Ovary (tissue), 9 donors: ENCODE measurements around the gene CHRM5. TPM values are rescaled to one million over a fixed set of nuclear protein-coding genes. Genes with fewer than 3 reads are reported as not detected.

Experiments
- DNase-seq, 5 donors: peaks; one replicate each; pipeline ENCODE4 v3.0.0-alpha.2; 2019 to 2020
- H3K27ac ChIP-seq, 2 donors: fragments of 200-600 bp; one replicate each; pipeline versions ENCODE4 v1.5.1 to v1.8.0; 2019 to 2022
- H3K27me3 ChIP-seq: fragments of 200-600 bp; one replicate; pipeline ENCODE4 v1.8.0; 2022
- H3K36me3 ChIP-seq: fragments of 200-600 bp; sonication (generic); one replicate; pipeline ENCODE4 v1.5.1; 2019
- H3K4me1 ChIP-seq: one replicate; pipeline ENCODE4 v1.8.1; 2013; ENCODE audit warnings: mild to moderate bottlenecking, moderate library complexity; ENCODE audit not compliant: insufficient read depth
- H3K4me3 ChIP-seq: fragments of 200-600 bp; sonication (generic); one replicate; pipeline ENCODE4 v1.5.1; 2017
- H3K9me3 ChIP-seq, 2 donors: fragments of 200-600 bp in 1 of 2; sonication (generic) in 1 of 2; one replicate each; pipeline versions ENCODE4 v1.5.1 to v1.8.1; 2013 to 2019; ENCODE audit warnings: mild to moderate bottlenecking in 1 of 2, moderate library complexity in 1 of 2
- EP300 ChIP-seq: sonication (generic); formaldehyde crosslinking; IDR thresholded peaks from one replicate; pipeline ENCODE4 v1.6.1; 2017; ENCODE audit warnings: antibody characterized with exemption
- POLR2A ChIP-seq: fragments of 450-650 bp; IDR thresholded peaks from one replicate; pipeline ENCODE4 v1.6.1; 2017; ENCODE audit warnings: antibody characterized with exemption, mild to moderate bottlenecking, moderate library complexity
- WGBS, 3 donors: extraction: QIAGEN DNeasy Blood & Tissue Kit in 1 of 3; methylation state at CpG; one replicate each; pipeline versions ENCODE4 v1.1.5 to v1.1.7; 2013 to 2017; 5-methylcytosine and 5-hydroxymethylcytosine counted together
- intact Hi-C, 4 donors: fragments of 100-400 bp; cut with DNase I; formaldehyde crosslinking; loops; one replicate each; pipeline versions ENCODE4 v1.11.0 to v1.15.1; 2022 to 2023
- polyA plus RNA-seq, 2 donors: library from polyadenylated mRNA; stranded (reverse); fragments of 200-250 nt in 1 of 2; fragments of 350-450 nt in 1 of 2; fragmentation: Illumina TruSeq in 1 of 2; extraction: RNeasy Lipid Tissue Mini Kit (QIAGEN cat#74804) in 1 of 2; gene quantifications; one replicate each; pipeline ENCODE4 v1.2.3, GENCODE V29; 2013 to 2014
- total RNA-seq, 7 donors: library from RNA; depleted of rRNA in 2 of 7; stranded (reverse); fragments of >200 nt in 2 of 7; fragmentation: NEBNext Ultra II Directional in 3 of 7; extraction: Animal tissue kit (Norgen Biotek cat#: 25700) in 3 of 7; gene quantifications; one replicate each; pipeline versions ENCODE4 v1.1.0 to v1.2.4, GENCODE V29; 2016 to 2023
- TF ChIP-seq, protein P1 (sequence below), 3 donors: fragments of 450-650 bp in 2 of 3; fragments of 200-600 bp in 1 of 3; IDR thresholded peaks; one replicate each; pipeline versions ENCODE4 v1.5.1 to v1.8.0; 2016 to 2022; ENCODE audit warnings: antibody characterized with exemption in 3 of 3, mild to moderate bottlenecking in 1 of 3
- donor health status: DM: no; HTN: no; CAD: no; lungs with moderate emphysema.
- donor health status: DM: no; HTN: no; CAD: no.
- donor health status: Bipolar disorder and iron deficiency.
- donor health status: DM: yes; HTN: yes; CAD: no.
- donor health status: DM: no; HTN: no; CAD: no.
- donor health status: DM: yes; HTN: yes; CAD: no.

Gene CHRM5
- total and polyA plus RNA-seq, 9 donors, result 0.08 TPM; not detected in 8

DNA sequence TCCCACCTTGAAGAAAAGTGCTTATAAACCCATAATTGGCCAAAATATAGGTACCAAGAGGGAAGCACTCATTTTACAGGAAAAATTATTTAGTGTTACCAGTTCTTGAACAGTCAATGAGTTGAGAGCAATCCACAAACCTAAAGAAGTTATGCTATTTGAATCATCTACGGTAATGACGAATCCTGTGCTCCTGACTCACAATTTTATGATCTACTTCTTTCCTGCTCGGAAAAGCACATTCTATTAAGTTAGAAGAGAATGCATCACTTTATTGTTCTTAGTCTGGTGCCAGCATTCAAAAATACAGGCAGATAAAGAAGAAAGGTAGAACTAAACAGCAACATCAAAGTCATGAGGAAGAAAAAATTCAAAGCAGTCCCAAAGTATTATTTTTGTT lies 33.2 kb downstream of the CHRM5 start:
- Histone ChIP-seq H3K4me1 (no peaks in the 10 kb centered on the region), H3K4me3 (no peak overlapping the region), H3K27me3 (no peaks in the 10 kb centered on the region), H3K9me3 (no peaks in the 10 kb centered on the region), H3K36me3 (no peaks in the 10 kb centered on the region), H3K27ac (no peak overlapping the region)
- WGBS, 3 donors, result 61 to 64% (median 64%) methylated on average over 3 of the region's 3 CpGs
- DNase-seq, result no peak
- intact Hi-C loops, result no loop called here
- TF ChIP-seq, protein P1, sequence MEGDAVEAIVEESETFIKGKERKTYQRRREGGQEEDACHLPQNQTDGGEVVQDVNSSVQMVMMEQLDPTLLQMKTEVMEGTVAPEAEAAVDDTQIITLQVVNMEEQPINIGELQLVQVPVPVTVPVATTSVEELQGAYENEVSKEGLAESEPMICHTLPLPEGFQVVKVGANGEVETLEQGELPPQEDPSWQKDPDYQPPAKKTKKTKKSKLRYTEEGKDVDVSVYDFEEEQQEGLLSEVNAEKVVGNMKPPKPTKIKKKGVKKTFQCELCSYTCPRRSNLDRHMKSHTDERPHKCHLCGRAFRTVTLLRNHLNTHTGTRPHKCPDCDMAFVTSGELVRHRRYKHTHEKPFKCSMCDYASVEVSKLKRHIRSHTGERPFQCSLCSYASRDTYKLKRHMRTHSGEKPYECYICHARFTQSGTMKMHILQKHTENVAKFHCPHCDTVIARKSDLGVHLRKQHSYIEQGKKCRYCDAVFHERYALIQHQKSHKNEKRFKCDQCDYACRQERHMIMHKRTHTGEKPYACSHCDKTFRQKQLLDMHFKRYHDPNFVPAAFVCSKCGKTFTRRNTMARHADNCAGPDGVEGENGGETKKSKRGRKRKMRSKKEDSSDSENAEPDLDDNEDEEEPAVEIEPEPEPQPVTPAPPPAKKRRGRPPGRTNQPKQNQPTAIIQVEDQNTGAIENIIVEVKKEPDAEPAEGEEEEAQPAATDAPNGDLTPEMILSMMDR (IDR thresholded peaks at IDR 0.05), result no peak
- TF ChIP-seq POLR2A, result no peak
- TF ChIP-seq EP300, result no peak

- Histone ChIP-seq H3K27ac (no peak overlapping the region), H3K36me3 (no peaks in the 10 kb centered on the region), H3K4me3 (no peak overlapping the region), H3K27me3 (no peaks in the 10 kb centered on the region), H3K9me3 (no peaks in the 10 kb centered on the region), H3K4me1 (no peaks in the 10 kb centered on the region)
- DNase-seq, result no peak
- 88 to 90% (median 89%) methylated on average over 2 of the region's 2 CpGs for WGBS, 3 donors
- TF ChIP-seq POLR2A (no peak), EP300 (no peak)
- TF ChIP-seq, protein P1 (IDR thresholded peaks at IDR 0.05), result no peak
- intact Hi-C loops, result no loop called here
Measured at GRCh38 chr15:34006381-34006780, 38.1 kb downstream of the CHRM5 start.

DNA sequence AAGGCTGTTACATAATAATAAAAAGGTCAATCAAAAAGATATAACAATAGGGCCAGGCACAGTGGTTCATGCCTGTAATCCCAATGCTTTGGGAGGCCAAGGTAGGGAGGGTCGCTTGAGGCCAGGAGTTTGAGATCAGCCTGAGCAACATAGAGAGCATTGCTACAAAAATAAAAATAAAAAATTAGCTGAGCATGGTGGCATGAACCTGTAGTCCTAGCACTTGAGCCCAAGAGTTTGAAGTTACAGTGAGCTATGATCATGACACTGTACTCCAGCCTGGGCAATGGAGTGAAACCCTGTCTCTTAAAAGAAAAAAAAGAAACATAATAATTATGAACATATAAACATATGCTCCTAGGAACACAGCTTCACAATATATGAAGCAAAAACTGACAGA lies 41.4 kb downstream of the CHRM5 start:
- no peaks in the 10 kb centered on the region for H3K9me3 ChIP-seq
- no peaks in the 10 kb centered on the region for H3K36me3 ChIP-seq
- 97 to 100% (median 100%) methylated on average over 1 of the region's 1 CpG for WGBS, 3 donors
- TF ChIP-seq POLR2A (no peak), EP300 (no peak)
- TF ChIP-seq, protein P1 (IDR thresholded peaks at IDR 0.05), result no peak
- intact Hi-C loops, result no loop called here
- no peaks in the 10 kb centered on the region for H3K4me1 ChIP-seq
- DNase-seq, result no peak
- H3K27me3 ChIP-seq, result no peaks in the 10 kb centered on the region
- no peak overlapping the region for H3K4me3 ChIP-seq
- no peak overlapping the region for H3K27ac ChIP-seq

DNA sequence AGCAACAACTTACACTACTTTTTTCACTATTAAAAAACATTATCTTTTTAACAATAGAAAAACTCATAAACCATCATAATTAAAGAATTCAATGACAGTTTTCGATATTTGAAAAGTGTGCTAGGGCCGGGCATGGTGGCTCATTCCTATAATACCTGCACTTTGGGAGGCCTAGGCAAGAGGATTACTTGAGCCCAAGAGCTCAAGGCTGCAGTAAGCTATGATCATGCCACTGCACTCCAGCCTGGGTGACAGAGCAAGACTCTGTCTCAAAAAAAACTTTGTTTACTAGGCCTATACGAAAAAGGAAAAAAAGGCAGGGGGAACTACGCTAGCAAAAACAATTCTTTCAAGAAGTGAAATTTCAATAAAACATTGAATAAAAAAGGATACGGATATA lies 42.6 kb downstream of the CHRM5 start:
- WGBS, 3 donors, result 92 to 95% (median 93%) methylated on average over 5 of the region's 5 CpGs
- TF ChIP-seq, protein P1 (IDR thresholded peaks at IDR 0.05), result no peak
- TF ChIP-seq POLR2A, result no peak
- no peak for TF ChIP-seq EP300
- intact Hi-C loops, result no loop called here

More for the DNA sequence above, 42.6 kb downstream of the CHRM5 start:
- no peak overlapping the region for H3K4me3 ChIP-seq
- no peaks in the 10 kb centered on the region for H3K9me3 ChIP-seq
- no peaks in the 10 kb centered on the region for H3K36me3 ChIP-seq
- H3K4me1 ChIP-seq, result no peaks in the 10 kb centered on the region
- H3K27me3 ChIP-seq, result no peaks in the 10 kb centered on the region
- DNase-seq, result no peak
- no peak overlapping the region for H3K27ac ChIP-seq
